ENCODE data around the gene KLHL34. TPM values are rescaled to one million over a fixed set of nuclear protein-coding genes. Genes with fewer than 3 reads are reported as not detected.

KLHL34 gene
- total RNA-seq, 4 donors from 2014 or later, result 0.10 to 0.81 (median 0.32) TPM; not detected in 1

DNA sequence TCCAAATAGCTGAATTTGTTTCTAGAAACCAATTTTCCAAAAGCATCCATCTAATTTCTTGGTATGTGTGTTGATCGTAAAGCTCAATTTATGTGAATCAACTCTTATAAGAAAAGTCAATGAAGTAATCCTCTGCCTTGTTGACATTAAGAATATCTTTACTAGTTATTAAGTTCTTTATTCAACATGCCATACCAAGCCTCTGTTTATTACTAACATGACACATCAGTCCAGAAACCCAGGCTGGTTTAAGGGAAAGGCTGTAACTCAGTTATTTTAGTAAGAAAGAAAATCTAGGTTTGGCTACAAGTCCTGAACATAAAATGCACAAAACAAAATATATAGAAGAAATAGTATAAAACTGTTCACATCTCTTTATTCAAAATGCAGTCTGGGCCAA lies 48.0 kb downstream of the KLHL34 start:
- H3K4me1 ChIP-seq, result no peaks in the 10 kb centered on the region
- H3K36me3 ChIP-seq, result no peaks in the 10 kb centered on the region
- TF ChIP-seq POLR2A (IDR thresholded peaks at IDR 0.05) (no peak), POLR2AphosphoS5 (IDR thresholded peaks at IDR 0.05) (no peak), CTCF (IDR thresholded peaks at IDR 0.05) (no peak), EP300 (IDR thresholded peaks at IDR 0.05) (no peak)
- no peak overlapping the region for H3K4me3 ChIP-seq
- no peaks in the 10 kb centered on the region for H3K27me3 ChIP-seq
- no peak overlapping the region for H3K27ac ChIP-seq
- WGBS, result 93% methylated on average over 1 of the region's 1 CpG
- no peak for DNase-seq (ENCODE audit: low spot score in 2 of 2)
- H3K9me3 ChIP-seq, result no peaks in the 10 kb centered on the region

DNA sequence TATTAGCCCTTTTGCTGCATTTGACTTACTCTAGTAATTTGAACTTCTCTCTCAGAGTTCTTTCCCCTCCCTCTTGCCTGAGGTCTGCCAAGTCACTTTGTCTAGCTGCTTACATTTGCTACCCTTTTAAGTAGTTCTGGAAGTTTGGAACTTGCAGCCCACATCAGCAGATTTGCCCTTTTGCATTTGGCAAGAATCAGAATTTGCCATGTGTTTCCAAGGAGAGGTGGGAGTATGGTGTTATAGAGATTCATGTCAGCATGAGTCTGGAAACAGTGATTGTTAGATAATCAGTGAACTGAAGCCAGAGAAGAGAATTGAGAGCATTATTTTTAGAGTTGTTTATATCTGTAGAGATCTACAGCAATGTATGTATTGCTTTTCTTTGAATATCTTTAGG lies 52.1 kb downstream of the KLHL34 start:
- Histone ChIP-seq H3K27ac (no peak overlapping the region), H3K4me3 (no peak overlapping the region), H3K27me3 (no peaks in the 10 kb centered on the region), H3K4me1 (no peaks in the 10 kb centered on the region), H3K36me3 (no peaks in the 10 kb centered on the region), H3K9me3 (no peaks in the 10 kb centered on the region)
- no peak for TF ChIP-seq CTCF (IDR thresholded peaks at IDR 0.05)
- no peak for DNase-seq (ENCODE audit: low spot score in 2 of 2)

Other genes with a start within 250 kb of the KLHL34 start
- not detected for gene SMPX, start 99.8 kb upstream of the KLHL34 start, total RNA-seq
- 1 to 10 TPM; 4.5 to 8.7 (median 5.7) TPM for gene MBTPS2, start 181.3 kb upstream of the KLHL34 start, total RNA-seq
- gene YY2, start 197.7 kb upstream of the KLHL34 start, total RNA-seq, result 1 to 10 TPM in 3 of 4 donors, under 1 TPM in 1; 0.83 to 4.5 (median 3.5) TPM